A549 (cell line): ENCODE measurements around the gene SCIN.

Source experiments
- CBX2 ChIP-seq: fragments of 200-600 bp; sonication (generic); IDR thresholded peaks from 2 replicates; pipeline ENCODE4 v1.6.1; 2016; ENCODE audit warnings: low read depth, mild to moderate bottlenecking, borderline replicate concordance
- CEBPB ChIP-seq, 2 experiments: fragments of >200 bp in 1 of 2; sonication (Bioruptor Twin) in 1 of 2; formaldehyde crosslinking in 1 of 2; IDR thresholded peaks; 2 replicates each; pipeline ENCODE4 v1.6.1; 2012 to 2016
- POLR2A ChIP-seq: IDR thresholded peaks from 2 replicates; pipeline ENCODE4 v1.6.1; 2012; ENCODE audit warnings: mild to moderate bottlenecking, low read length
- POLR2AphosphoS2 ChIP-seq: conservative IDR thresholded peaks from 2 replicates; pipeline ENCODE4 v1.6.1; 2012; ENCODE audit warnings: low read length, improper control_type of control experiment, inconsistent platforms
- ZFP36 ChIP-seq: fragments of 450-650 bp; IDR thresholded peaks from 2 replicates; pipeline ENCODE4 v1.6.1; 2014; ENCODE audit warnings: borderline replicate concordance; ENCODE audit not compliant: partially characterized antibody
- TF ChIP-seq, protein P1 (sequence below): fragments of >200 bp; sonication (Bioruptor Twin); formaldehyde crosslinking; IDR thresholded peaks from 3 replicates; pipeline ENCODE4 v1.5.1; 2016
- TF ChIP-seq, protein P2 (sequence below): fragments of >200 bp; sonication (Bioruptor Twin); formaldehyde crosslinking; IDR thresholded peaks from 3 replicates; pipeline ENCODE4 v1.6.1; 2016

- TF ChIP-seq, protein P1, sequence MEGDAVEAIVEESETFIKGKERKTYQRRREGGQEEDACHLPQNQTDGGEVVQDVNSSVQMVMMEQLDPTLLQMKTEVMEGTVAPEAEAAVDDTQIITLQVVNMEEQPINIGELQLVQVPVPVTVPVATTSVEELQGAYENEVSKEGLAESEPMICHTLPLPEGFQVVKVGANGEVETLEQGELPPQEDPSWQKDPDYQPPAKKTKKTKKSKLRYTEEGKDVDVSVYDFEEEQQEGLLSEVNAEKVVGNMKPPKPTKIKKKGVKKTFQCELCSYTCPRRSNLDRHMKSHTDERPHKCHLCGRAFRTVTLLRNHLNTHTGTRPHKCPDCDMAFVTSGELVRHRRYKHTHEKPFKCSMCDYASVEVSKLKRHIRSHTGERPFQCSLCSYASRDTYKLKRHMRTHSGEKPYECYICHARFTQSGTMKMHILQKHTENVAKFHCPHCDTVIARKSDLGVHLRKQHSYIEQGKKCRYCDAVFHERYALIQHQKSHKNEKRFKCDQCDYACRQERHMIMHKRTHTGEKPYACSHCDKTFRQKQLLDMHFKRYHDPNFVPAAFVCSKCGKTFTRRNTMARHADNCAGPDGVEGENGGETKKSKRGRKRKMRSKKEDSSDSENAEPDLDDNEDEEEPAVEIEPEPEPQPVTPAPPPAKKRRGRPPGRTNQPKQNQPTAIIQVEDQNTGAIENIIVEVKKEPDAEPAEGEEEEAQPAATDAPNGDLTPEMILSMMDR = no peak
- TF ChIP-seq ZFP36 = no peak
- no peak for TF ChIP-seq POLR2A
- TF ChIP-seq CBX2 = no peak
- TF ChIP-seq POLR2AphosphoS2 = no peak
- no peak for TF ChIP-seq CEBPB (IDR thresholded peaks at IDR 0.05)
- TF ChIP-seq, protein P2, sequence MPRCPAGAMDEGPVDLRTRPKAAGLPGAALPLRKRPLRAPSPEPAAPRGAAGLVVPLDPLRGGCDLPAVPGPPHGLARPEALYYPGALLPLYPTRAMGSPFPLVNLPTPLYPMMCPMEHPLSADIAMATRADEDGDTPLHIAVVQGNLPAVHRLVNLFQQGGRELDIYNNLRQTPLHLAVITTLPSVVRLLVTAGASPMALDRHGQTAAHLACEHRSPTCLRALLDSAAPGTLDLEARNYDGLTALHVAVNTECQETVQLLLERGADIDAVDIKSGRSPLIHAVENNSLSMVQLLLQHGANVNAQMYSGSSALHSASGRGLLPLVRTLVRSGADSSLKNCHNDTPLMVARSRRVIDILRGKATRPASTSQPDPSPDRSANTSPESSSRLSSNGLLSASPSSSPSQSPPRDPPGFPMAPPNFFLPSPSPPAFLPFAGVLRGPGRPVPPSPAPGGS = no peak
Measured at GRCh38 chr7:12694817-12695216, 124.3 kb downstream of the SCIN start.
